ENCODE measurements around the gene C20orf144. TPM values are rescaled to one million over a fixed set of nuclear protein-coding genes. Genes with fewer than 3 reads are reported as not detected.

C20orf144 gene
- total and polyA plus RNA-seq, 2 experiments from 2014 or later, result 0.26 to 0.66 TPM

GRCh38 chr20:33673410-33674293 is 11.5 kb downstream of the C20orf144 start (continued):
- no peak for TF ChIP-seq JUNB (IDR thresholded peaks at IDR 0.05; ENCODE audit: unreplicated experiment)
- TF ChIP-seq STAT1 (IDR thresholded peaks at IDR 0.05; ENCODE audit: unreplicated experiment), result no peak

GRCh38 chr20:33674294-33675135 is 12.4 kb downstream of the C20orf144 start, which contains the start of gene NECAB3:
TSS of gene NECAB3 (minus strand) at chr20:33674428. CDS start at chr20:33674352, 76 bp downstream.
- Mint-ChIP-seq H3K27me3 (ENCODE audit: insufficient read depth, low read depth, poor library complexity) (peaks cover 24% of the 10 kb centered on the region), H3K9me3 (no peaks in the 10 kb centered on the region; the same call in 2 of the 3 replicates), H3K27ac (peak within 1 kb of the TSS; percentile 50), H3K4me3 (peak within 1 kb of the TSS; percentile 89), H3K4me1 (peaks cover 33% of the 10 kb centered on the region), H3K36me3 (ENCODE audit: low read depth) (peaks cover 54% of the 10 kb centered on the region)
- H3K27ac ChIP-seq (ENCODE audit: low read depth), result peak within 1 kb of the TSS; percentile 52
- H3K4me2 ChIP-seq, result peak within 1 kb of the TSS; percentile 99
- no peaks in the 10 kb centered on the region for H3K27me3 ChIP-seq (ENCODE audit: insufficient read depth)
- H3K4me3 ChIP-seq, result peak within 1 kb of the TSS; percentile 78
- DNase-seq (ENCODE audit: low spot score) (peak; percentile 84), ATAC-seq (peak; percentile 81)
- H2AFZ ChIP-seq, result peak within 1 kb of the TSS; percentile 97
- peaks cover 15% of the 10 kb centered on the region; the same call in 1 of the 2 replicates for H3F3A ChIP-seq (replicated peaks; ENCODE audit: low read depth)
- no peaks in the 10 kb centered on the region; the same call in 1 of the 2 replicates for H3K79me2 ChIP-seq (replicated peaks; ENCODE audit: insufficient read depth)
- peaks cover 6% of the 10 kb centered on the region; the same call in 1 of the 2 replicates for H4K20me1 ChIP-seq (replicated peaks; ENCODE audit: insufficient read depth)
- TF ChIP-seq POLR2AphosphoS5 (IDR thresholded peaks at IDR 0.05; ENCODE audit: low read depth) (peak; percentile 54; the same call in 1 of the 2 replicates), ETS1 (IDR thresholded peaks at IDR 0.05) (no peak)
- peaks cover 4% of the 10 kb centered on the region for H3K36me3 ChIP-seq (ENCODE audit: insufficient read depth)
- H3K4me1 ChIP-seq (ENCODE audit: insufficient read depth), result peaks cover 19% of the 10 kb centered on the region
- H3K9me2 ChIP-seq (ENCODE audit: insufficient read depth), result no peaks in the 10 kb centered on the region

GRCh38 chr20:33675136-33675959 is 13.2 kb downstream of the C20orf144 start:
- Histone ChIP-seq H3K27me3 (ENCODE audit: insufficient read depth) (no peaks in the 10 kb centered on the region), H3K4me1 (ENCODE audit: insufficient read depth) (peaks cover 19% of the 10 kb centered on the region), H3F3A (replicated peaks; ENCODE audit: low read depth) (peaks cover 15% of the 10 kb centered on the region; the same call in 1 of the 2 replicates), H3K27ac (ENCODE audit: low read depth) (peak overlapping the region; percentile 52), H2AFZ (peak overlapping the region; percentile 97), H3K9me2 (ENCODE audit: insufficient read depth) (no peaks in the 10 kb centered on the region), H4K20me1 (replicated peaks; ENCODE audit: insufficient read depth) (peaks cover 6% of the 10 kb centered on the region; the same call in 1 of the 2 replicates), H3K4me3 (peak overlapping the region; percentile 78), H3K36me3 (ENCODE audit: insufficient read depth) (peaks cover 4% of the 10 kb centered on the region), H3K4me2 (peak overlapping the region; percentile 99), H3K79me2 (replicated peaks; ENCODE audit: insufficient read depth) (no peaks in the 10 kb centered on the region; the same call in 1 of the 2 replicates)
- ATAC-seq (no peak), DNase-seq (ENCODE audit: low spot score) (no peak)
- peaks cover 33% of the 10 kb centered on the region for H3K4me1 Mint-ChIP-seq
- H3K36me3 Mint-ChIP-seq (ENCODE audit: low read depth), result peaks cover 50% of the 10 kb centered on the region
- peak overlapping the region; percentile 0; the same call in 1 of the 2 replicates for H3K27ac Mint-ChIP-seq
- no peaks in the 10 kb centered on the region; the same call in 2 of the 3 replicates for H3K9me3 Mint-ChIP-seq
- TF ChIP-seq STAT1 (IDR thresholded peaks at IDR 0.05; ENCODE audit: unreplicated experiment), result no peak
- no peak for TF ChIP-seq CREB1 (CRISPR knock-in tag; IDR thresholded peaks at IDR 0.05; ENCODE audit: low read depth)
- H3K27me3 Mint-ChIP-seq (ENCODE audit: insufficient read depth, low read depth, poor library complexity), result peaks cover 24% of the 10 kb centered on the region
- H3K4me3 Mint-ChIP-seq, result peak overlapping the region; percentile 69
